NOMO-1 treated with dmso at 0.1 percent for 144 hours (cell line): ENCODE results near the gene RPTOR.

Experiments used
- DNase-seq: peaks from one replicate; lab custom pipeline; 2025; ENCODE audit not compliant: unreplicated experiment; lab: John Stamatoyannopoulos, UW

RPTOR gene

DNA sequence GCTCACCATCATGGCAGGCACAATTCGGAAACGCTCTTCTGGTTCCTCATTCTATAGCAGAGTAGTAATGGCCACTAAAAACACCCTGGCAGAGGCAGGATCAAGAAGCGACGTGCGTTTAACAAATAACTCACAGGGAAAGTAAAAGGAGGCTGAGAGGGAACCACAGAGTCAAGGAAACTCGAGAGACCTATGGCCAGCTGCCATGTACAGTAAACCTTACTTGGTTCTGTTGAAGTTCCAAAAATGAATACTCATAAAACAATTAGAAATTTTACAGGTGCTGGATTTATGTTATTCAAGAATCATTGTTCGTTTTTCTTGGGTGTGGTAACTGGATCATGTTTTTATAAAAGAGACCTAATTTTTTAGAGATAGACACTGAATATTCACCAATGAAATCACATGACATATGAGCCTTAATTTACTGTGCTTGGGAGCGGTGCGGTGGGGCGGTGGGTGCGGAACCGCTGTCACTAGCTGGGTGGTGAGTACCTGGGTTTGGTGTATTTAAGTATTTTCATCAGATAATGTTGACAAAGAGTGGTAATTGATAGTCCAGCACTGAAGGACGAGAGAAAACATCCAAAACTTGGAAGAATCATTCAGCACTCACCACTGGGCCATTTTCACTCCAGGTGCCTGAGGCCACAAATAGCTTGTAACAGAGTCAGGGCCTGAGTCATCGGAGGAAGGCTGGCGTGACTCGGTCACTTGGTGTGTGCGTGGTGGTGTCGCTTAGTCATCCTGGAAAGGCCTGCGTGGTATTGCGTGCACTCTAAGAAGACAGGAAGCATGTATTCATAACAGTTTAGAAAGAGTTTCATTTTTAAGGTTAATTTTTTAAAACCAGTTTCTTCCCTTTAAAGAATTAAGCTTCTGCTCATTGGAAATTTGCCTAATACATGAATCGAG lies 311.6 kb downstream of the RPTOR start:
- DNase-seq: peak; percentile 71

DNA sequence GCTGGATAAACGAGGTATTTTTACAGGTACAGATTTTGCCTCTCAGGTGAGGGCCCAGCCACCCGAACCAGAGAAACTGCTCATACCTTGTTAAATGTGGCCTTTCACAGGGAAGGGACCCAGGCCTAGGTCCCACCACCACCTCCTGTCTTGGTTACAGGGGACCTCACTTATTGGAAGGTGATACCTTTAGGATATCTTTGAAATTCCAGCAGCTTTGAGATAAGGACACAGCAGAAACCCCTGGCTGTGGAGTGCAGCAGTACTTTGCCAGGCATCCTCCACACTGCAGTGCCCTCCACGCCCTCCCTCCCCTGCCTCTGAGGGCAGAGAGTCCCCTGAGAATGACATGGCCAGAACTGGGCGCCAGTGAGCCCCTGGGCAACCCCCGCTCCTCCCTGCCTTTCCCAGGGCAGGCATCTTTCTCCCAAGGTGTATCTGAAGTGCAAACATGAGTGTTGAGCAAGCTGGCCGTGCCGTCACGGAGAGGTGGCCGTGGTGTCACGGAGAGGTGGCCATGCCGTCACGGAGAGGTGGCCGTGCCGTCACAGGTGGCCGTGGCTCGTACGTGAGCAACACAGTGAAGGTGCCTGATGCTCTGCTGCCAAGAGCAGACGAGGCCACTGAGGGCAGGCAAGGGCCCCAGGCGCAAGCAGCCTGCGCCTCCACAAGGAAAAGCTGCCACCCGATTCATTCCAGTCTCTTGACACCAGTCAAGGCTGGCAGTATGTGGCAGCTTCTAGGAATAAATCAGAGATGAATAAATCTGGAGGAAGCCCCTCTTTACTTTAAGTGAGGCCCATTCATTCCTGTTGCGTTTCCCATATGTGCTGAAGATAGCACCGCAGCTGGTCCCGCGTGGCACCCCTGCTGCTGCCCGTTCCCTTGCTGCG lies 312.5 kb downstream of the RPTOR start:
- DNase-seq: no peak

DNA sequence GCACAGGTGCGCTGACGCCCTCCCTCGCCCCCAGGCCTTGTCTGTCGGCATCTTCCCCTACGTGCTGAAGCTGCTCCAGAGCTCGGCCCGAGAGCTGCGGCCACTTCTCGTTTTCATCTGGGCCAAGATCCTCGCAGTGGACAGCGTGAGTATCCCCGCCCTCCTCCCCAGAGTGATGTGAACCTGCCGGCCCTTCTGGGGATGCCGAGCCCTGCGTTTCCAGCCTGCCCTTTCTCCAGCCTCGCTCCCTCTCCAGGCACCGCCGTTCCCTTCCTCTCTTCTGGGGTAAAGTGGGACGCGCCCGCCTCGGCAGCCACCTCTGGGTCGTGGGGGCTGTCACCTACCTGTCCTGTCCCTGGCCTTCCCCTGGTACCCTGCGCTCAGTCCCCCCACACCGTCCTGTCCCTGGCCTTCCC lies 313.1 kb downstream of the RPTOR start:
- no peak for DNase-seq

DNA sequence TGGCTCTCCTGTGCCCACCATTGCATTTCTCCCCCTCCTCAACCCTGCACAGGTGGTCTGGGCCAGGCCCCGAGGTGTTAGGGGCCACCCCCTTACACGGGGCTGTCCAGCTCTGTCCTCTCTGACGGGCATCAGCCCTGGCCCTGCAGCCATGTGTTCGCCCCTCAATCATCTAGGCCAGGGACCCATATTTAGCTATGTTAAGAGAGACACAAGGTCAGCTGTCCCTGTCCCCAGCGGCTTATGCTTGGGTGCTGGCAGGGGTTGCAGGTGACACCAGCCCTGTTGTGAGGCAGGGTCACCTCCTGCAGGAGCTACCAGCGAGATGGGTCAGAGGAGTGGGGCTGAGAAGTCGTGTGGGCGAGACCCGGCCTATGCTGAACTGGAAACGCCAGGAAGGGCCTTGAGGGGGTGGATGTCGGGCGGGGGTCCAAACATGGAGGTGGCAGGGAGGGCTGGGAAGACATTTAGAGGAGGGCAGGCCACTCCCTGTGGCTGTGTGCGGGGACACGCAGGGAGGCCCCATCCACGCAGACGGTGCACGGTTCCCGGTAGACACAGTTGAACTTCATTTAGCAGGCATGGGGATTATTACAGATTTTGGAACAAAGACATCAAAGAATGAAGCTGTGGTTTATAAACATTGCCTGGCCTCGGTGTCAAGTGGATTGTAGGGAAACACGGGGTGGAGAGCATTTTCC lies 313.8 kb downstream of the RPTOR start:
- no peak for DNase-seq

DNA sequence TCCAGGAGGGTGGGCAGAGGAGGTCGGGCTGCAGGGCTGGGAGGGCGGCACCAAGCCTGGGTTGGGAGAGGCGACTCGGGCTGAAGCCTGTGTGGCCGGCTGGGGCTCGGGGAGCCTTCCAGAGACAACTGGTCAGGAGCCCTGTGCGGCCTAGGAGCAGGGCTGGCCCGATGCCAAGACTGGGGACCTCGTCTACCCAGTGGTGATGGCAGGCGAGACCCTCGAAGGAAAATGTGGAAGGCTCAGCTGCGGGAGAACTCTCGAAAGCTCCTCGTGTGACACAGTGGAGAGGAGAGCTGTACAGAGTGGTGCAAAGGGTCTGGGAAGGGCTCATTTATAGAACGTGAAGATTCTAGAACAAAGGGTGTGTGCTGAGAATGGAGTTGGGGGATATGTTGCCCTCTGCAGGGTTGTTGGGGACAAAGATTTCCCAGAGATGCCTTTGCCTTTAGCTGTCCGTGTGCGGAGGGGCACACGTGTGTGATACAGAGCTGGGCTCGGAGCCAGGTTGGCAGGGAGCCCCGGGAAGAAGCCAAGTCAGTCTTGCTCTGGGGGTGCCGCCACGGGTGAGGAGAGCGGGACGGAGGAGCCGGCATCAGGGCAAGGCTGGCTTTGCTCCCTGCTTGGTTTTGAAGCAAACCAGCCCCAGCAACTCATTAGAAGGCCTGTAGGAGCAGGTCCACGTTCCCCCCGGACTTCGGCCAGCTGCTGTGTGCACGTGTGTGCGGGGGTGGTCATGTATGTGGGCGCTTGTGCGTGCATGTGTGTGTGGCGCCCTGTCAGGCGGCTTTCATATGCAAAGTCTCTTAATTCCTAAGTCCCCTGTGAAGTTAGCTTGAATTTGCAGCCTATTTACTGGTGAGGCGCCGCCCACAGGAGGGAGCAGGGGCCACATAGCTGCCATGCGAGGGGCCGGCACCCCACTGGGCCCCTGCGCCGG lies 314.6 kb downstream of the RPTOR start:
- no peak for DNase-seq

DNA sequence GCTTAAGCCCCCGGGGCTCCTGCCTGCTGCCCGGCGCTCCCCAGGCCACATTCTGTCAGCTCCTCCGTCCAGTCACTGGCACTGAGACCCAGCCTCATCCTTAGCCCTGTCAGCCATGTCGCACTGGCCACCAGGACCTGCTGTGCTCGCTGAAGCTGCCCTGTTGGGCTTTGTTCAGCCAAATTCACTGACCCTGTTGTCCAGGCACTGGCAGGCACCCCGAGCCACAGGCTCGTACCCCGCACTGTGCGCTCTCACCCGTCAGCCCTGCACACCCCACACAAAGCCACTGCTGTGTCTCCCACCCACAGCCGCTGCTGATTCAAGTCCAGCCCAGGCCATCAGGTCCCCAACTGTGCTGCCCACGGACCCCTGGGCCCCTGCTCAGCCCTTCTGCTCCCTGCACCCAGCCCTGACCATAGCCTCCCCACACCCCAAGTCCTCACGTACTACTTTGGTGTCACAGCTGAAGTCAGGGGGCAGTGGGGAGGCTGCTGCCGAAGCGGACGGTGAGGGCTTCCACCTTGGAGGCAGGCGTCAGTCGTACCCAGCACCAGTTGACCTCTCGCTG lies 315.5 kb downstream of the RPTOR start:
- no peak for DNase-seq

DNA sequence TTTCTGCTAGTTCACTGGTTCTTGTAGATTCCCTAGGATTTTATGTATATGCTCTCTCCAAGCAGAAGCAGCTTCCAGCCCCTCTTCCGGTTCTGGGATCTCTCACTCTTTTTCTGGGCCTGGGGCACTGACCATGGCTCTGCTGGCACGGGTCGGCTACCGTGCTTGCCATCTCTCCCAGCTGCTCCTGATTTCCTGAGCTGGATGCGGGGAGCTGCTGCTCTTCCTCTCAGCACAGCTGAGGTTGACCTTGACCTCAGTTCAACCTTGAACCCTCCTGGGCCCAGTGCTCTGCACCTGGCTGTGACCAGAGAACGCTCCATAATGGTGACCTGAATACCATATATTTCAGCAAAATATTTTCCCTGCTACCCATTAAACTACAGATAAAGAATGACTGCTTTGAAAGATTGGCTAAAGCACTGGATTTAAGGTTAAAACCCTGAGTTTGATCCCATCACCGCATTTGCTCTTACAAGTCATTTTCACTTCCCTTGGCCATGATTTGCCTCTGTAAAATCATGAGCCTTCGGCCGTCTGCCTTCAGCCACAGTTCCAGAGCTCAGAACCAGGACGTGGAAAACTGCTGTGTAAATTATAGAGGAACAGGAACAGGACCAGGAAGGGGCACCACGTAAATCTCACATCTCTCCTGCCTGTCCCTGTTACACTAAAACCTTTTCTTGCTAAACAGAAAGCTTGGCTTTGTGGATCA lies 316.2 kb downstream of the RPTOR start:
- no peak for DNase-seq

DNA sequence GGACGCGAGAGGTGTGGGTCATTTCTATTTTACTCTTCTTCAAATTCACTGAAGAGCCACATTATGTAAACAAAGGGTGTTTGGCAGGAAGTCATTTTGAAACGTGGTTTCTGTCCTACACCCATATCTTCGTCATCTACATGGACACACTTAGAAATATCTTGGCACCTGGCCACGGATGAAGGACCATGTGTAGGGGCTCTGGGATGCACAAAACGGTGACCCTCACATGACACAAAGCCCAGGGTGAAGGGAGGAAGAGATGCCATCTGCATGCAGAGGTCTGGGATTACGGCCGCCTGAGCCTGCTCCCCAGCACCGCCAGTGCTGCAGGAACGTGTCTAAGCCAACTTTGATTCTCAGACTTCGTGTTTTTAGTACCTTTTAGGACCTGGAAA lies 316.8 kb downstream of the RPTOR start:
- DNase-seq: no peak

DNA sequence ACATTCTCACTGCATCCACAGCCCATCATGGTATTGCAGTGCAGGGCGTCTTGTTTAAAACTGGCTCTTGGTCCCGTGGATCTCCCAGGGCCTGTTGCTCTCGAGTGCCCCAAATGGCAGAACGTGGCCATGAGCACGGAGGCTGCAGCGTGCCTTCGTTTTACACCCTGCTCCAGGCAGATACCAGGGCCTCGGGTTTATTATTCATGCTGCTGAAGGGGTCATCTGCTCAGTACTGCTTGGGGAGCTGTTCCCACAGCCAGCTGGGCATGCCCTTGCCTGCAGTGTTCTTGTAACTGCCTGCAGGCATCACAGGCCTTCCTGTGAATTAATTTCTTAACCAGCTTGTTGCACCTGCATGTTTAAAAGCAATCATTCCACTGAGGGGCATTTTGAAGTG lies 317.3 kb downstream of the RPTOR start:
- DNase-seq: no peak

DNA sequence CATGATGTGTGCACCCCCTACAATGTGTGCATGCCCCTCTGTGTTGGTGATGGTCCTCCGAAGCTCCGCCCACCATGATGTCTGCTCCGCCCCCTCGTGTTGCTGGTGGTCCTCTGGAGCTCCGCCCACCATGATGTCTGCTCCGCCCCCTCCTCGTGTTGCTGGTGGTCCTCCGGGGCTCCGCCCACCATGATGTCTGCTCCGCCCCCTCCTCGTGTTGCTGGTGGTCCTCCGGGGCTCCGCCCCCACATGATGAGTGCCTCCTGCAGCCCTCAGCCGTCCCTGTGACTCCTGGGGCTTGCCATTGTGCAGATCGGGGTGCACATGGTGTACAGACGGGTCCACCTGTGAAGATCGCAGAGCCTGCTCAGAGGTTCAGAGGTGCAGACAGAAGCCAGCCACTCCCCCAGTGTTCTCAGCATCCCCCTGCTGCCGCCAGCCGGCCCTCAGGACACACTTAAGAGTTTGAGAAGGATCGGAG lies 317.9 kb downstream of the RPTOR start:
- no peak for DNase-seq

DNA sequence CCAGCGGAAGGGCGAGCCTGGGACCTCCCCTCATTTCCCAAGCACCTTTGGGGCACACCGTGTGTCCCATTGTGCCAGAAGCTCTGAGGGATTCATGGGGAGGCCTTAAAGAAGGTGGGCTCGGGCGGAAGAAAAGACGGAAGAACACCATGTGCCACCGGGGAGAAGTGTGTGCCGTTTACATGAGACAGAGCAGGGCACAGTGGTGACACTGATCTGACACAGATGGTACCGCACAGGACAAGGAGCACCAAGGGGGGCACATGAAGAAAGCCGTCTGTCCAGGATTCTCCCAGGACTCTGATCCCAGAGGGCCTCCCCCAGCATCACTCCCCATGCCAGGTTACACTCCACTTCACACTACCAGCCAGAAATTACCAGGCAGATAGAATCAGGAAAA lies 318.3 kb downstream of the RPTOR start:
- DNase-seq: no peak

DNA sequence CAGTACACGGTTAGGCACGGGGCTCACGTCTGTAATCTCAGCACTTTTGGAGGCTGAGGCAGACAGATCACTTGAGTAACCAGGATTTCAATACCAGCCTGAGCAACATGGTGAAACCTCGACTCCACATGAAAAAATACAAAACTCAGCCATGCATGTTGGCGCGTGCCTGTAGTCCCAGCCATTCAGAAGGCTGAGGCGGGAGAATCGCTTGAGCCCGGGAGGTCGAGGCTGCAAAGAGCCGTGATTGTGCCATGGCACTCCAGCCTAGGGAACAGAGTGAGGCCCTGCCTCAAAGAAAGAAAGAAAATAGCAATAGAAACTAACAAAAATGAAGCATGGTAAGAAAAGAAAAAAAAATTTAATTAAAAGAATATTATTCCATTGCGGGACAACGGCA lies 319.0 kb downstream of the RPTOR start:
- no peak for DNase-seq

DNA sequence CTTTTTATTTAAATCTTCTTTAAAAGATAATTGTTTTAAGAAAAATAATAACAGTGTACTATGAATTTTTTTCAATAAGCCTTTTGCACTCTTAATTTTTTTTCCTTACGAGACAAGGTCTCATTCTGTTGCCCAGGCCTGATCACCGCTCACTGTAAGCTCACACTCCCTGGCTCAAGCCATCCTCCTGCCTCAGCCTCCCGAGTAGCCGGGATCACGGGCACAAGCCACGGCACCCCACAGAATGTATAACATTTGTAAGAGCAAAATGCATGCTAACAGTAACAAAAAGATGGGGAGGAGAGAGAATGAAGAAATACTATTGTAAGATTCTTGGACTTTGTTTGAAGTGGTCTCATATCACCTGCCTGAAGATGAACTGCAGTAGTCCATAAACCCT lies 320.1 kb downstream of the RPTOR start:
- DNase-seq: no peak

DNA sequence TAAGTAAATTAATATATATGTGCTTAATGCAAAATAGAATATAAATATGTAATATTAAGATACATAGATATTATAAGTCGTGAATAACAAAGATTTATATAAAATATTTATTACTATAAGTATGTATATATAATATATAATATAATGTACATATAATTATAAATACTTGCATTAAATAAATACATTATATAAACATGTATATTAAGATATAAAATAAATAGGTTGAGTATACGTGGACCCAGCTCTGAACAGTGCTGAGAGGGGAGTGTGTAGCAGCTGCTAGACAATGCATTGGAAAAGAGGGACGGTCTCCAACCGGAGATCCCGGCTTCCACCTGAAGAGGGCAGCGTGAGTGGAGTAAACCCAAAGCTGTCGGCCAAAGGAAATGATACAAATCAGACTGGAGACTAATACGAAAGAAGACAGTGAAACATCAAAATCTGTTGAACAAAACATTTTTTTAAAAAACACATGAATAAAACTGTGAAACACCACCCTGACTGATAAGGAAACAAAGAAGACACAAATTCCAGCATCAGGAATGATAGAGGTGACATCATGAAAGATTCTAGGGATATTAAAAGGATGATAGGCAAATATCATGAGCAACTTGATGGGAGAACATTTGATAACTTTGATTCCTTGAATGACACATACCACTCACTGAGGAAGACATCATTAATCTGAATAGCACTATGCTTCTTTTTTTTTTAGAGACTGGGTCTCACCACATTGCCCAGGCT lies 321.6 kb downstream of the RPTOR start:
- peak; percentile 11 for DNase-seq

DNA sequence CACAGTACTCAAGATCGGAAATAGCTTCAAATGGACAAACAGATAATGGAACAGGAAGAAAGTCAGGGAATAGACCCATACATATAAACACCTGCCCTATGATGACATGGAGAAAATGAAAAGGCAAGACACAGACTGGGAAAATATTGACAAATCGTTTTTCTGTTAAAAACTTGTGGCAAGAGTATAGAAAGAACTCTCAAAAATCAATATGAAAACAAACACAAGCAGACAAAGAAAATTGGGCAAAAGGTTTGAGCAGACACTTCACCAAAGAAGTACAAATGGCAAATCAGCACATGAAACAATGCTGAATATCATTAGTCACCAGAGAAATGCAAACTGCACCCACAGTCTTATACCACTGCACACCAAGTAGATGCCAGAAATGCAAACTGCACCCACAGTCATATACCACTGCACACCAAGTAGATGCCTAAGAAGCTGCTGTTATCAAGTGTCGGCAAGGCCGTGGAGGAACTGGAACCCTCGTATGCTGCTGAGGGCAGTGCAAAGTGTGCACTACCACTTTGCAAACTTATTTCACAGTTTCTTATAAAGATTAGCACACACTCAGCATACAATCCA lies 323.5 kb downstream of the RPTOR start:
- no peak for DNase-seq

DNA sequence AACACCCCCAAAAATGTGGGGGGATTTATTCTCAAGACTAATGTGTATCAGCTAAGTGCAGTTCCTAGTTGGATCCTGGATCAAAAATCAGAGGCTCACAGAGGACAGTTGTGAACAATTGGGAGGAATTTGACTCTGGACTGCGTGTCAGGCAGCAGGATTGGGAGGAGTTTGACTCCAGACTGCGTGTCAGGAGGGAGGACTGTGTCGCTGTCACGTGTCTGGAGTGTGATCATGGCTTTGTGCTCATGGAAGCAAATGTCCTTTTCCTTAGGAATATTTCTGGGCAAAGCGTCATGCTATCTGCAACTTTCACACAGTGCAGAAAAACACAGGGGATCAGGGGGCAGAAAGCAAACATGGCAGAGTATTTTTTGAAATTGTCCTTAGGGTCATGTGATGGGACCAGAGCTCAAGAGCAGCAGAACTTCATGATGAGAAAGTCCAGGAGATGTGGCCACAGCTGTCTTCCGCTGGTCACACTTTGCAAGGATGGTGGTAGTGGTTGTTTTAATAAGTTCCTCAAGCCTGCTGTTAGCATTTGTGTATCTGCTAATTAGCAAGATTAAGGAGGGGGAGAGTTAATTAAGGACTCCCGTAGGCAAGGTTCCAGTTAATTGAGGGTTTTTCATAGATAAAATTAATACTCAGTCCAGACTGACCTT lies 325.0 kb downstream of the RPTOR start:
- no peak for DNase-seq

DNA sequence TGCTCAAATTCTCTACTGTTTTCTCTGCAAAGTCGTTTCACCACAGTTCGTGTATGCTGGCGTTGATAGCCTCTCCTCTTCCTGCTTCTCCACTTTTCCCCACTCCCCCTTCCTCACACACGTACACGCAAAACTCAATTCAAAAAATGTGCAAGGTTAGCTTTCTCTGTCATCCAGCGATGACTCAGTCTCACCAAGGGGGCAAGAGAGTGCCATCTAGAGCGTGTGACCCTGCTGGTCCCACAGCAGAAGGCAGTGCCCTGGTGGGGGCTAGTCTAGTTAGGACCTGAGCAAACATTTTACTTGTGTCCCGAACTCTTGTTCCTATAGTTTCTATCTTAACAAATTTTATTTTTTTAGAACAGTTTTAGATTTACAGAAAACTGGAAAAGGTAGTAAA lies 325.8 kb downstream of the RPTOR start:
- DNase-seq: no peak

DNA sequence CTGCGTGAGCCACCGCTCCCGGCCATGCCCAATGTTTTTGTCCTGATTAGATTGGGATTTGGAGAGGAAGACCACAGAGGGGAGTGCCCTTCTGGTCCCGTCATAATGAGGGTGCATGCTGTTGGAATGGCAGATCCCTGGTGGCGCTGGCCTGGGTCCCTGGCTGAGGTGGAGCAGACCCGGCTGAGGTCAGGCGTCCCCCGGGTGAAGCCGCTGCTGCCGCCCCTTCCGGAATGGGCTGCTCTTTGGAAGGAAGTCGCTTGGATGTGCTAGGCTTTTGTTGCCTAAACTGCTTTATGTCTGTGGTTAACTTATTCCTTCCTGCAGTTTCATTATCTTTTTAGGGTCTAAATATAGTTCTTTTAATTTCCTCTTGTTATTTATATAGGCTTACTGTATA lies 326.7 kb downstream of the RPTOR start:
- DNase-seq: peak; percentile 44
